ENCODE results near the gene SMYD4.
"Not testable (repeated sequence)": the region's sequence is repeated elsewhere in the genome, so short reads cannot be mapped to it uniquely, and the experiment has no call there.

The SMYD4 gene

DNA sequence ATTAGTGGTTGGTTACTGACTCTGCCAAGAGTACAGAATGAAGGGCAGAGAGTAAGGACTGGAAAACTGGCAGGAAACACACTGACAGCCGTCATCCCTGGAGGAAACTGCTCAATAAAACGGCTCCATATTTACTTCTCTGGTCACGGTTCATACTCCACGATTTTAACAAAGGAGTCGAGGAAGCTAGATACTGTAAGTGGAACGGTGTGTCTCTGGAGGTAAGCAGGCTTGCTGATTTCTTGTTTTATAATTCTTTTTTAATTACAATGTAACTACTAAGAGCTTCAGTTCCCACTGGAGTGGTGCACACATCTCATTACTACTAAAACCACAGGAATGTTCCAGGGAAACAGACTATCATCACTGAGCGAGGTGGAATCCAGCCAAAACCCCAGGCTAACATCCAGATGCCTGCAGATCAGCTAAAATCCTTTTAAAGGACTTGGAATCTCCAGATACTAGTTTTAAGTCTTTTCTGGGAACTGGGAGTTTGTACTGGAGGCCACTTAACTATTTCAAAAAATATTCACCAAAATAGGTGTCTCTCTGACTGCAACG, 50.1 kb downstream of the SMYD4 start:
- no peak for DNase-seq

DNA sequence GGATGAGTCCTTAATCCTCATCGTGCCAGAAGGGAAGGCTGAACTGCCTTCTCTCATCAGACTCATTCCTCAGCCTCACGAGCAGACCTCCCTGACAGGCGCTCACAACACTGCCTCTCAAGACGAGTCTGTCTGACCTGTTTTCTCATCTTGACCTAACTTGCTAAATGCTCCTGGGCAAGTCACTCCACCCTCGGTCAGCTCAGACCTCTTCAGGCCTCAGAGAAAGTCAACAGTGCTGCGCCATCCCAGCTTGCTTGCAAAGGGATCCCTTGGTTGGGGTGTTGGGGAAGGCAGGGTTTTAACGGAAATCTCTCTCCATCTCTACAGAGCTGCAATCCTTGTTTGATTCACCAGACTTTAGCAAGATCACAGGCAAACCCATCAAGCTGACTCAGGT, 52.8 kb downstream of the SMYD4 start:
- no peak for DNase-seq

DNA sequence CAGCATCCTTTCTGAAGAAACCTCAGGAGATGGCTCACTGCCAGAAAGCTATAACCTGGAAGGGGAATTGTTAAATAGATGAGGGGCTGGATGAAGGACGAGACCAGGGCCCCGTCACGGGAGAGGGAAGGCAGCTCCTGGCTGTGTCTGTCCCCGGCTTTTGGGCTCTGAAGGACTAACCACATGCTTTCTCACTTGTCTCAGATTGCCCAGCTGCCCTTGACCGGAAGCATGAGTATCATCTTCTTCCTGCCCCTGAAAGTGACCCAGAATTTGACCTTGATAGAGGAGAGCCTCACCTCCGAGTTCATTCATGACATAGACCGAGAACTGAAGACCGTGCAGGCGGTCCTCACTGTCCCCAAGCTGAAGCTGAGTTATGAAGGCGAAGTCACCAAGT, 53.4 kb downstream of the SMYD4 start:
- no peak for DNase-seq

DNA sequence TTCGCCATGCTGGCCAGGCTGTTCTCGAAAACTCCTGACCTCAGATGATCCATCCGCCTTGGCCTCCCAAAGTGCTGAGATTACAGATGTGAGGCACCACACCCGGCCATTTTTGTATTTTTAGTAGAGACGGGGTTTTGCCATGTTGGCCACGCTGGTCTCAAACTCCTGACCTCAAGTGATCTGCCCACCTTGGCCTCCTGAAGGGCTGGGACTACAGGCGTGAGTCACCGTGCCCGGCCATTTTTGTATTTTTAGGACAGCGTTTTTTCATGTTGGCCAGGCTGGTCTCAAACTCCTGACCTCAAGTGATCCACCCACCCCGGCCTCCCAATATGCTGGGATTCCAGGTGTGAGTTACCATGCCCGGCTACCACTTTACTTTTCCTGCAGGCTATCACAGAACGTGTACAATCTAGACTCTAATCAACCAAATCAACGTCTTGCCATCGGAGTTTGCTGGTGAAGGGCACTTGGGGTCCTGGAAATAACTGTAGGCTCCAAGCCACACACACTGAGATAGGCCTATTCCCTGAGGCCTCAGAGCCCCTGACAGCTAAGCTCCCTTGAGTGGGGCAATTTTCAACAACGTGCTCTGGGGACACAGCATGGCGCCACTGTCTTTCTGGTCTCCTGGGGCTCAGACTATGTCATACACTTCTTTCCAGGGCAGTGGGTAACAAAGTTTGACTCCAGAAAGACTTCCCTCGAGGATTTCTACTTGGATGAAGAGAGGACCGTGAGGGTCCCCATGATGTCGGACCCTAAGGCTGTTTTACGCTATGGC, 55.1 kb downstream of the SMYD4 start:
- DNase-seq = no peak

DNA sequence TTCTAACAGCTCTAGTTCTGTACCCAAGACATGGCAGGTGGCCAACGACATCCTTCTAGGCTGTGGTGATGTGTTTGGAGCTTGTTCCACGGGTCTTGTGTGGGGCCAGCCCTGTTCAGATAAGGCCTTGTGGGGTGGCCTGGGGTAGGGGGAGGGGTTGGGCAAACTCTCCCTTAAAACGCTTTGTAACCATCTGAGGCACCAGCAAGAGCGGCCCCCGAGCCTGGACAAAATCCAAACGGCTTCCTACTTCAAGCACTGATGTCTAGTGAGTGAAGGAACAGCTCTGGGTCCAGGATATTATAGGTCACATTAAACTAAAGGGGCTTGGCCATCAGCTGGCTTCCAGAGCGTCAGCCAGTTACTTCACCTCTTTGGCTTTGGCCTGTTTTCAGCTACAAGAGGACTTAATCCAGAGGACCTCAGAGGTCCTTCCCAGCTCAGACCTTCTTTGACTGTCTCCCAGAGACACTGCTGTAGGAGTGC, 56.0 kb downstream of the SMYD4 start:
- no peak for DNase-seq

DNA sequence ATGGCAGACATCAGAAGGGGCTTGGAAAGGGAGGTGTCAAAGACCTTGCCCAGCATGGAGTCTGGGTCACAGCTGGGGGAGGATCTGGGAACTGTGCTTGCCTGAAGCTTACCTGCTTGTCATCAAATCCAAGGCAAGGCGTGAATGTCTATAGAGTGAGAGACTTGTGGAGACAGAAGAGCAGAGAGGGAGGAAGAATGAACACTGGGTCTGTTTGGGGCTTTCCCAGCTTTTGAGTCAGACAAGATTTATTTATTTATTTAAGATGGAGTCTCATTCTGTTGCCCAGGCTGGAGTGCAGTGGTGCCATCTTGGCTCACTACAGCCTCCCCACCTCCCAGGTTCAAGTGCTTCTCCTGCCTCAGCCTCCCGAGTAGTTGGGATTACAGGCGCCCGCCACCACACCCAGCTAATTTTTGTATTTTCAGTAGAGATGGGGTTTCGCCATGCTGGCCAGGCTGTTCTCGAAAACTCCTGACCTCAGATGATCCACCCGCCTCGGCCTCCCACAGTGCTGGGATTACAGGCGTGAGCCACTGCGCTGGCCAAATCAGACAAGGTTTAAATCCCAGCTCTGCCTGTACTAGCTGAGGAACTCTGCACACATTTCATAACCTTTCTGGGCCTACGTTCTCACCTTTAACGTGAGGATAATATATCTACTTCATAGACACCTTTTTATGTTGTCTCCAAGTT, 56.6 kb downstream of the SMYD4 start:
- DNase-seq = not testable (repeated sequence)

DNA sequence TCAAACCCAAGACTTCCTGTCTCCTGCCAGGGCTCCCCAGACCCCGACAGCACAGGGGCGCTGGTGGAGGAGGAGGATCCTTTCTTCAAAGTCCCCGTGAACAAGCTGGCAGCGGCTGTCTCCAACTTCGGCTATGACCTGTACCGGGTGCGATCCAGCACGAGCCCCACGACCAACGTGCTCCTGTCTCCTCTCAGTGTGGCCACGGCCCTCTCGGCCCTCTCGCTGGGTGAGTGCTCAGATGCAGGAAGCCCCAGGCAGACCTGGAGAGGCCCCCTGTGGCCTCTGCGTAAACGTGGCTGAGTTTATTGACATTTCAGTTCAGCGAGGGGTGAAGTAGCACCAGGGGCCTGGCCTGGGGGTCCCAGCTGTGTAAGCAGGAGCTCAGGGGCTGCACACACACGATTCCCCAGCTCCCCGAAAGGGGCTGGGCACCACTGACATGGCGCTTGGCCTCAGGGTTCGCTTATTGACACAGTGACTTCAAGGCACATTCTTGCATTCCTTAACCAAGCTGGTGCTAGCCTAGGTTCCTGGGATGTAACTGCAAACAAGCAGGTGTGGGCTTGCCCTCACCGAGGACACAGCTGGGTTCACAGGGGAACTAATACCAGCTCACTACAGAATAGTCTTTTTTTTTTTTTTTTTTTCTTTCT, 59.8 kb downstream of the SMYD4 start:
- no peak for DNase-seq

DNA sequence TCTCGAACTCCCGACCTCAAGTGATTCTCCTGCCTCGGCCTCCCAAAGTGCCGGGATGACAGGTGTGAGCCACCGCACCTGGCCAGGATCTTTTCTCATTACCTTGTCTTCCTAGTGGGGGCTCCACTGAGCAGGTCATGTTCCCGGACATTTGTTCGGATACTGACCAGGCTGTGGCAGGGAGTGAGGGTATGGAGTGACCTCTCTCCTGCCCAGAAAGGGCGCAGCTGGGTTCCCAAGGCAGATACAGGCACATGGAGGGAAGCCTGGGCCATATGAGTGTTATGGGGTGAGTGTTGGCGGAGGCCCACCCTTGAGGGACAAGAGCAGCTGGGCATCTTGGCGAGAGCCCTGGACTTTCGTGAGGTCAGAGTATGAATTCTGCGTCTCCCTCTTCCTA, 62.3 kb downstream of the SMYD4 start:
- no peak for DNase-seq

DNA sequence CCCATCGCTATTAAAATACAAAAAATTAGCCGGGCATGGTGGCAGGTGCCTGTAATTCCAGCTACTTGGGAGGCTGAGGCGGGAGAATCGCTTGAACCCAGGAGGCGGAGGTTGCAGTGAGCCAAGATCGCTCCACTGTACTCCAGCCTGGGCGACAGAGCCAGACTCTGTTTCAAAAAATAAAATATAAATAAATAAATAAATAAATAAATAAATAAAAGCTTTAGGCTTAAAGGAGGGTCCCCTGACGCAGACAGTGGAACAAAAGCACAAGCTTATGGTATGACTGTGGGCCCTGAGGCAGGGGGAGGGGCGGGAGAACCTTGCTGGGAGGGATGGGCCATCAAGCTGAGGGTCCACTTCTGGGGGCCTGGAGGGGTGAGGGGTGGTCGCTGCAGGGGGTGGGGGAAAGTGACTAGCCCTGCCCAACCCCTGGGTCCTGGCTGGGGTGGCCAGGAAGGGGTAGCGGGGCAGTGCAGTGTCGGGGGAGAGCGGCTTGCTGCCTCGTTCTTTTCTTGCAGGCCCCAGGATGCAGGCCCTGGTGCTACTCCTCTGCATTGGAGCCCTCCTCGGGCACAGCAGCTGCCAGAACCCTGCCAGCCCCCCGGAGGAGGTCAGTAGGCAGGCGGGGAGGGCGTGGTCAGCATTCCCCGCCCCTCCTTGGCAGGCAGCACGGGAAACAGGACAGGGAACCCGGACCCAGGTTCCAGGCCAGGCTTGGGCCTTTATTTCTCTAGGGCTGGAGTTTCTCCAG, 63.1 kb downstream of the SMYD4 start:
- no peak for DNase-seq

DNA sequence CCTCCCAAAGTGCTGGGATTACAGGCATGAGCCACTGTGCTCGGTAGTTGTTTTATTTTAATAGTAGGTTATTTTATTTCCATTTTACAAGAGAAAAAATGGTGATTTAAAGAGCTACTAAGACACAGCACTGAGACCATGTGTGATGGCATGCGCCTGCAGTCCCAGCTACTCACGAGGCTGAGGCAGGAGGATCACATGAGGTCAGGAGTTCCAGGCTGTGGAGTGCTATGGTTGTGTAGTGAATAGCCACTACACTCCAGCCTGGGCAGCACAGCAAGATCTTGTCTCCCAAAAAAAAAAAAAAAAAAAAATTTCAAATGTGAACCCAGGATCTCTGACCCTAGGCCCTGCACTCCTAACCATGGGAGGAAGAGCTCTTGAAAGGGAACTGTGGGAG, 64.1 kb downstream of the SMYD4 start:
- no peak for DNase-seq

DNA sequence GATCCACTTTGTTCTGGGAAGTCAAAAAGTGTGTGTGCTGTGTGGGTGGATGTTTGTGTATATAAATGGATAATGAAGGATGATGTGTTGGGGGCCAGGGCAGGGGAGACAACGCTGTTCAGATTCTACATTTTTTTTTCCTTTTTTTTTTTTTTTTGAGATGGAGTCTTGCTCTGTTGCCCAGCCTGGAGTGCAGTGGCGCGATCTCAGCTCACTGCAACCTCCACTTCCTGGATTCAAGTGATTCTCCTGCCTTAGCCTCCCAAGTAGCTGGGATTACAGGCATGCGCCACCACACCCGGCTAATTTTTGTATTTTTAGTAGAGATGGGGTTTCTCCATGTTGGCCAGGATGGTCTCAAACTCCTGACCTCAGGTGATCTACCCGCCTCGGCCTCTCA, 65.0 kb downstream of the SMYD4 start:
- not testable (repeated sequence) for DNase-seq

DNA sequence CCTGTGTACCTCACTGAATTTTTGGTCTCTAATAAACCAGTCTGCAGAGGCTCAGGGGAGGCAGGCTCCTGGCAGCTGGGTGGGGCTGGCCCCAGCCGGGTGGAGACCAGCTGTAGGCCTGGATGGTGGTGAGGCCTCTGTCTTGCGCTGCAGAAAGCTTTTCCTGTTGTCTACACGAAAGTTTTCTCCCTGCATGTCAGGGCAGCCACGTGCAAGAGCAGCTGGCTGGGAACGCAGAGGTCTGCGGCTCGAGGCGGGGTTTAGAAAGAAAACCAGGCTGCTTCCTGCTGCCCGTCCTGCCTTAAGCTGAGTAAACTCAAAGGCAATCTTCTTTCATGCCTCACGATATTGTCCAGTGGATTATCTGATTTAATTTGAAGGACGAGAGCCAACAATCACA, 65.4 kb downstream of the SMYD4 start:
- peak; percentile 47 for DNase-seq

DNA sequence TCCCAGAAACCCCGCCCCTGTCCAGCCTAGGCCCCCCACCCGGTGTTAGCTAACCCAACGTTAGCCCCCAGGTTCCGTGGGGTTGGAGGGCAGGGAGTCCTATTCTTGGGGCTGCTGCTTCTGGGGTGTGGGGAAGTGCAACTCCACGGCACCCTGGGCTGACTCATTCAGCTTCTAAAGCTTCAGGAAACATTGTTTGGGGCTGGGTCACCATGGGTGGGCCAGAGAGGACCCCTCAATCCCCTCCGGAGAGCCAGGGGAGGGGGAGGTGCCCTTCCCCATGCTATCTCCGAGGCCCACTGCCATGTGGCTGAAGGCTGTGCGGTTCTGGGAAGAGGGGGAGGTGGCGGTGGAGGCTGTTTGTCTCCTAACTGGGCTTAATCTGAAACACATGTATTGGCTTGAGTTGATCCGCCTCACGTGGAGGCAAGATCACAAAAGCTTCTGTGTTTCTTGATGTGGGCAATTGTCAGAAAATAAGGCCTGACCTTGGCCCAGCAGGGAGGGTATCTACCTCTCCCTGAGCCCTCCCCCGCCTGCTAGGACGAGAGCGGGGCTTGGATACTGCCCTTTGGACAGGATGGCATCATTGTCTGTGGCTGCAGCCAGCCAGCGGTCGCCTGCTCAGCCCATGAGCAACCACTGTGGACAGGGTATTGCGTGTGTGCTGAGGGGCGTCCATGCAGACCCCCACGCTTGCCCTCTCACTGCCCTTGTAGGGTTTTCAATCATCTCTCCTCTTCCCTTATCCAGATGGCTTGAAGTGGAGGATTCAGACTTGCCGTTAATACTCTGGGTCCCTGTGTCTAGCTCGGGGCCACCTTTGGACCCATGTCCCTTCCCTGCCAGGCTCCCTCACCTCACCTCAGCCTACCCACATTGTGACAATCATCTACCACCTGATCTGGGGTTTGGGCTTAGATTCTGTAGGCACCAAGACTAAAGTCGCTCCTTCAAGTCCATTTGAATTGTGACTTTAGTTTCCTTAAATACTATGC, 66.5 kb downstream of the SMYD4 start:
- DNase-seq = no peak

DNA sequence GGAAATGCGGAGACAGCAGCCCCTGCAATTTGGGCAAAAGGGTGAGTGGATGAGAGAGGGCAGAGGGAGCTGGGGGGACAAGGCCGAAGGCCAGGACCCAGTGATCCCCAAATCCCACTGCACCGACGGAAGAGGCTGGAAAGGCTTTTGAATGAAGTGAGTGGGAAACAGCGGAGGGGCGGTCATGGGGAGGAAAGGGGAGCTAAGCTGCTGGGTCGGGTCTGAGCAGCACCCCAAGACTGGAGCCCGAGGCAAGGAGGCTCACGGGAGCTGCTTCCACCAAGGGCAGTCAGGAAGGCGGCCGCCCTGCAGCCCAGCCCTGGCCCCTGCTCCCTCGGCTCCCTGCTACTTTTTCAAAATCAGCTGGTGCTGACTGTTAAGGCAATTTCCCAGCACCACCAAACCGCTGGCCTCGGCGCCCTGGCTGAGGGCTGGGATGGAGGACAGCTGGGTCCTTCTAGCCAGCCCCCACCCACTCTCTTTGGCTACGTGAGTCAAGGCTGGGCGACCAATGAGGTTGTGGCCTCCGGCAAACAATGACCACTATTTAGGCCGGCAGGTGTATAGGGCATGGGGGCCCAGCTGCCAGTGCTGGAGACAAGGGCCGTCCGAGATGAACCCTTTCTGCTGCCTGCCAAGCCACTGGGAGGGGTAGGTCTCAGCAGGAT, 67.3 kb downstream of the SMYD4 start:
- DNase-seq = no peak

DNA sequence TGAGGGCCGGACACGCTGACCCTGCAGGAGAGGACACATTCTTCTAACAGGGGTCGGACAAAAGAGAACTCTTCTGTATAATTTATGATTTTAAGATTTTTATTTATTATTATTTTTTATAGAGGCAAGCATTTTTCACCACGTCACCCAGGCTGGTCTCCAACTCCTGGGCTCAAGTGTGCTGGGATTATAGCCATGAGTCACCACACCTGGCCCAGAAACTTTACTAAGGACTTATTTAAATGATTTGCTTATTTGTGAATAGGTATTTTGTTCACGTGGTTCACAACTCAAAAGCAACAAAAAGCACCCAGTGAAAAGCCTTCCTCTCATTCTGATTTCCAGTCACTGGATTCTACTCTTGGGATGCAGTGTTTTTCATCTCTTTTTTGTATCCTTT, 70.2 kb downstream of the SMYD4 start:
- no peak for DNase-seq

DNA sequence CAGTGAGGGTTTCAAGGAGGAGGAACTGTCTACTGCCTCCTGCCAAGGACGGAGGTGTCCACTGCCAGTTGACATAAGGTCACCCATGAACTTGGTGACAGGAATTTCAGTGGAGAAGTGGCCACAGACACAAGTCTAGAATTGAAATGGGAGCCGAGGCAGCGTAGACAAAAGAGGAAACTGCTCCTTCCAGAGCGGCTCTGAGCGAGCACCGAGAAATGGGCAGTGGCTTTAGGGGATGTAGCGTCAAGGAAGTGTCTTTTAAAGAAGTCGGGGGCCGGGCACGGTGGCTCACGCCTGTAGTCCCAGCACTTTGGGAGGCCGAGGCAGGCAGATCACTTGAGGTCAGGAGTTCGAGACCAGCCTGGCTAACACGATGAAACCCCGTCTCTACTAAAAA, 70.9 kb downstream of the SMYD4 start:
- DNase-seq = no peak

DNA sequence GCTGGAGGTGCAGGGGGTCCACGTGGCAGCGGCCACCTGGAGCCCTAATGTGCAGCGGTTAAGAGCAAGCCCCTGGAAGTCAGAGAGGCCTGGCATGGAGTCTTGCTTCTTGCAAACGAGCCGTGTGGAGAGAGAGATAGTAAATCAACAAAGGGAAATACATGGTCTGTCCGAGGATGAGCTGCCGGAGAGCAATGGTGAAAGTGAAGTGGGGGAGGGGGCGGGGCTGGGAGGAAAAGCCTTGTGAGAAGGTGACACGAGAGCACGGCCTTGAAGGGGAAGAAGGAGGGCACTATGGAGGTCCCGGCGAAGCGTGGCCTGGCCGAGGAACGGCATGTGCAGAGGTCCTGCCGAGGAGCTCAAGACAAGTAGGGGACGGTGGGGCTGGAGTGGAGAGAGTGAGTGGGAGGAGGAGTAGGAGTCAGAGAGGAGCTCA, 73.9 kb downstream of the SMYD4 start:
- DNase-seq = no peak

DNA sequence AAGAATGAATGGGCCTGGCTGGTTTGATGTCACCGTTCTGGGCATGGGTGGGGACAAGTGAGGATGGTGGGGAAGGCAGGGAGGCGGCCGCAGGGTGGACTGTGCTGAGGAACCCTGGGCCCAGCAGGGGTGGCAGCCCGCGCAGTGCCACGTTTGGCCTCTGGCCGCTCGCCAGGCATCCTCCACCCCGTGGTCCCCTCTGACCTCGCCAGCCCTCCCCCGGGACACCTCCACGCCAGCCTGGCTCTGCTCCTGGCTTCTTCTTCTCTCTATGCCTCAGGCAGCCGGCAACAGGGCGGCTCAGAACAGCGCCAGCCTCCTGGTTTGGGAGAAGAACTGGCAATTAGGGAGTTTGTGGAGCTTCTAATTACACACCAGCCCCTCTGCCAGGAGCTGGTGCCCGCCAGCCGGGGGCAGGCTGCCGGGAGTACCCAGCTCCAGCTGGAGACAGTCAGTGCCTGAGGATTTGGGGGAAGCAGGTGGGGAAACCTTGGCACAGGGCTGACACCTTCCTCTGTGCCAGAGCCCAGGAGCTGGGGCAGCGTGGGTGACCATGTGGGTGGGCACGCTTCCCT, 74.4 kb downstream of the SMYD4 start:
- no peak for DNase-seq

DNA sequence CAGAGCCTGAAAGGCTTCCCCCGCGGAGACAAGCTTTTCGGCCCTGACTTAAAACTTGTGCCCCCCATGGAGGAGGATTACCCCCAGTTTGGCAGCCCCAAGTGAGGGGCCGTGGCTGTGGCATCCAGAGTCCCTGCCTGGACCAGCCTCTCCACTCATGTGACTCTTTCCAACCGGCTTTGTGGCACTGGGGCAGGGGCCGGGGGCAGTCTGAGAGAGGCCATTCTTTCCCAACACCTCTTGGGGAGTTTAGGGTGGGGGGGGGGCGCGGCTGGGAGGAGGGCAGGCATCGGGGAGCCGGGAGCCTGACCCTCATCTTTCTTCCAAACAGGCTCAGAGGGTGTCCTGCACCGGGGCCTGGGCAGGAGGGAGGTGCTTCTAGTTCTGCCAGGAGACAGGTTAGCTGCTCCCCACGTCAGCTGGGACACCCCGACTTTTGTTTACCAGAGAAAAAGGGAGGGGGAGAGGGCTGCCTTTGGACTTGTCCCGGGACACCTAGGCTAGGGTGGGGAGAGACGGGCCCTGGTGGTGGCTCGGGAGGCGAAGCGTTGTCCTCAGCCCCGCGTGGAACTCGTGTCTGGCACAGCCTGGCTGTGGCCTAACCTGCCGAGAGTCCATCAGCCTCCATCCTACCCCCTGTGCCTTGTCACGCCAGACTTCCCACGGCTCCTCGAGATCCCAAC, 75.1 kb downstream of the SMYD4 start:
- DNase-seq = no peak

Data from activated CD4-positive, CD25-positive, alpha-beta regulatory T cell treated with anti-CD3 and anti-CD28 coated beads, Interleukin-2, amount 50 U/mL, for 72 hours (primary cell).